Measurements from ENCODE around the gene CTNND2.

CTNND2 gene, protein sequence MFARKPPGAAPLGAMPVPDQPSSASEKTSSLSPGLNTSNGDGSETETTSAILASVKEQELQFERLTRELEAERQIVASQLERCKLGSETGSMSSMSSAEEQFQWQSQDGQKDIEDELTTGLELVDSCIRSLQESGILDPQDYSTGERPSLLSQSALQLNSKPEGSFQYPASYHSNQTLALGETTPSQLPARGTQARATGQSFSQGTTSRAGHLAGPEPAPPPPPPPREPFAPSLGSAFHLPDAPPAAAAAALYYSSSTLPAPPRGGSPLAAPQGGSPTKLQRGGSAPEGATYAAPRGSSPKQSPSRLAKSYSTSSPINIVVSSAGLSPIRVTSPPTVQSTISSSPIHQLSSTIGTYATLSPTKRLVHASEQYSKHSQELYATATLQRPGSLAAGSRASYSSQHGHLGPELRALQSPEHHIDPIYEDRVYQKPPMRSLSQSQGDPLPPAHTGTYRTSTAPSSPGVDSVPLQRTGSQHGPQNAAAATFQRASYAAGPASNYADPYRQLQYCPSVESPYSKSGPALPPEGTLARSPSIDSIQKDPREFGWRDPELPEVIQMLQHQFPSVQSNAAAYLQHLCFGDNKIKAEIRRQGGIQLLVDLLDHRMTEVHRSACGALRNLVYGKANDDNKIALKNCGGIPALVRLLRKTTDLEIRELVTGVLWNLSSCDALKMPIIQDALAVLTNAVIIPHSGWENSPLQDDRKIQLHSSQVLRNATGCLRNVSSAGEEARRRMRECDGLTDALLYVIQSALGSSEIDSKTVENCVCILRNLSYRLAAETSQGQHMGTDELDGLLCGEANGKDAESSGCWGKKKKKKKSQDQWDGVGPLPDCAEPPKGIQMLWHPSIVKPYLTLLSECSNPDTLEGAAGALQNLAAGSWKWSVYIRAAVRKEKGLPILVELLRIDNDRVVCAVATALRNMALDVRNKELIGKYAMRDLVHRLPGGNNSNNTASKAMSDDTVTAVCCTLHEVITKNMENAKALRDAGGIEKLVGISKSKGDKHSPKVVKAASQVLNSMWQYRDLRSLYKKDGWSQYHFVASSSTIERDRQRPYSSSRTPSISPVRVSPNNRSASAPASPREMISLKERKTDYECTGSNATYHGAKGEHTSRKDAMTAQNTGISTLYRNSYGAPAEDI (N-terminal part only)

GRCh38 chr5:11904265-11904906, at the start of gene CTNND2:
Gene CTNND2 (minus strand): TSS chr5:11904446. CDS start chr5:11903853, 593 bp downstream.
- DNase-seq (ENCODE audit: low read depth in 3 of 3) = no peak

GRCh38 chr5:11946317-11946716, 42.1 kb upstream of the CTNND2 start:
- no peak for DNase-seq (ENCODE audit: low read depth in 3 of 3)

DNA sequence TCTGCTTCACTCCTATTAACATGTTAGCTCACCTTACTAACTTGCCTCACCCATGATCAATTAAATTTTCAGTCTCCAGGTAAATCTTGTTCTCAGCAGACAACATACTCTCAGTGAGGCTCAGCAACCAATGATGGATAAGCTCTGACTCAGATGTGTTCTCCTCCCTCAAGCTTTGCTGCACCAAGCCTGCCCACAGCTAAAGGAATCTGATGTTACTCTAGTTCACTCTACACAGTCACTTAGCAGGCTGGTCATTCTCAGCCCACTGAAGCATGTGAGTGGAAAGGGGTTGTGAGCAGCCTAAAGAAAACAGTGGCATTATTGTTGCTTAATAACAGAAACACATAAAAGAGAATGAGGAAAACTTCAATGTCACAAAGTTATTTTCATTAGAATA, 37.3 kb upstream of the CTNND2 start:
- DNase-seq (ENCODE audit: low read depth in 3 of 3) = no peak

- no peak for DNase-seq (ENCODE audit: low read depth in 3 of 3)
These were observed 27.4 kb upstream of the CTNND2 start for GRCh38 chr5:11931638-11932037.

GRCh38 chr5:11928909-11929308, 24.7 kb upstream of the CTNND2 start:
- DNase-seq (ENCODE audit: low read depth in 3 of 3) = no peak

GRCh38 chr5:11925701-11926100, 21.5 kb upstream of the CTNND2 start:
- DNase-seq (ENCODE audit: low read depth in 3 of 3) = no peak

DNA sequence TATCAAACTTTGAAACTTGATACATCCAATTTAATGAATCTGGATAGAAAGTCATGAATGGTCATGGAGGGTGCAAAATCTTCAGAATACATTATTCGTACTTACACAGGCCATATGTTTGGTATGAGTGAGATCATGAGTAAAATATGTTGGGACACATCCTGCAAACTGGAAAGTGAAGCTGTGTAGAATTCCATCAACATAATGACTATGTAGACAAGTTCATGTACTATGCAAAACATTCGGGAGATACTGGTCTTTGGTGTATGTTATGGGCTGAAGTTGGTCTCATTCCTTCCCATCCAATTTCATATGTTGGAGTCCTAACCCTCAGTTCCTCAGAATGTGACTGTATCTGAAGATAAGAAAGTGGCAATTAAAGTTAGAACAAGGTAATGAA, 18.1 kb upstream of the CTNND2 start:
- DNase-seq (ENCODE audit: low read depth in 3 of 3) = no peak

DNA sequence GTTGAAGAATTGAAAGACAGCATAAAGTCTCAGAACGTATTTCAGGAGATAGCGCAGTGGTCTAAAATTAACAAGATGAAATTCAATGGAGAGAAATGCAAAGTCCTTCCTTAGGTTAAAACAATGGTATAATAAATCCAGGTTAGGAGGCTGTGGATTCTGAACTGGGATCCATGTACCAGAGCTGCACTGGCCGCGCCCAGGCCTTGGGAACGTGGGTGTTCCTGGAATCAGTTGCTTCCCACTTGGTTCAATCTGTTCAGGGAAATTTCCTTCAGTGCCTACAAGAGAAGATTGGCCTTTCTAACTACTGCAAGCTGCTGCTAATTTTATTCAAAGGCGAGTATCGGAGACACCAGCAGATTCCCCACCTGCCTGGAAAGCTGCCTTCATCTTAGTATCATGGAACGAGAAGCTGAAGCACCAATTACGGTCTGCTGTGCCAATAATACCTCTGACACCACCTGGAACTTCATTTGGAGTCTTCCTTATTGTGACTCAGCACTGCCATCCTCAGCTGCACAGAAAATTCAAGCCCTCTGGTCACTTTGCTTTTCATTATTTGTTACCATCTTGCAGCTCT, 14.3 kb upstream of the CTNND2 start:
- DNase-seq (ENCODE audit: low read depth in 3 of 3) = no peak

- DNase-seq (ENCODE audit: low read depth in 3 of 3) = no peak
These were observed 5.2 kb upstream of the CTNND2 start for GRCh38 chr5:11909471-11909870.

DNA sequence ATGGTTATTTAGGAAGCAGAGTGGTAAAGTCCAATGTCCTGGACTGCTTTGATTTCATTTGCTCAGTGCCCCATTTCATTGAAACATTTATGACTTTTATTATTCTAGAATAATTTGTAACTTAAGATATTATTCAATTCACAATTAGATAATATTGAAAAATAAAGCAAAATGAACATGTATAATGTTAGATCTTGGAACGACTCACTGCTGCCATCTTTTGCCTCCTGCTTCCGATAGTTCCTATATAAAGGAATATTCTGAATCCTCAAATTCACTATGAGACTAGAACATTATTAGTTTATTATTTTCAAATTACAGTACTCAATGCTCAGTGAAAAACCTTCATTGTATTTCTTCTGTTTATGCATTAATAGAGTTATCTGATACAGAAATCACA, 2.3 kb upstream of the CTNND2 start:
- DNase-seq (ENCODE audit: low read depth in 3 of 3) = no peak

- no peak for DNase-seq (ENCODE audit: low read depth in 3 of 3)
These were observed 960 bp upstream of the CTNND2 start for GRCh38 chr5:11905206-11905605.

GRCh38 chr5:11903614-11904264, 507 bp downstream of the CTNND2 start:
- no peak for DNase-seq (ENCODE audit: low read depth in 3 of 3)

DNA sequence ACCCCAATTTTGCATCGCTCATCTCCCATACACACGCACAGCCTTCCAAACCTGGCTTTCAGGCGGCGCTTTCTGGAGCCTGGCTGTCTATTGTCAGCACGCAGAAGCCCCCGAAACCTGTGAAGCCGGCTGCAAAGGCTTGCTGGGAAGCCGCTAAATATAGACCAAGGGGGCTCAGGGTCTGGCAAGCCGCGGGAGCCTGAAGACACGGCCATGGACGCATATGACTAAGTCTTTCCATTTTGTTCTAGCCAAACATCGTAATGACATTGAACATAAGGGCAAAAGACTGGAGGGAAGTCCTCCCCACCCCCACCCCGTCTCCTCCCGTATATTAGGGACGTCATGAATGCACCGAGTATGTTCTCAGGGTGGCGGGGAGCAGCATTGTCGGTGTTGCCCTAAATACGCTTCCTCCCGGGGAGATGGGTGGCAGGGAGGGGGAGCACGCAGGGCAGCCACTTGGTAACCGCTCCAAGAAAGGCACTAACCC, 1.1 kb downstream of the CTNND2 start:
- no peak for DNase-seq (ENCODE audit: low read depth in 3 of 3)

- no peak for DNase-seq (ENCODE audit: low read depth in 3 of 3)
These were observed 2.0 kb downstream of the CTNND2 start for GRCh38 chr5:11902201-11902619.

- DNase-seq (ENCODE audit: low read depth in 3 of 3) = no peak
These were observed 5.5 kb downstream of the CTNND2 start for GRCh38 chr5:11898787-11899186.

- DNase-seq (ENCODE audit: low read depth in 3 of 3) = no peak
These were observed 6.5 kb downstream of the CTNND2 start for GRCh38 chr5:11897781-11898180.

DNA sequence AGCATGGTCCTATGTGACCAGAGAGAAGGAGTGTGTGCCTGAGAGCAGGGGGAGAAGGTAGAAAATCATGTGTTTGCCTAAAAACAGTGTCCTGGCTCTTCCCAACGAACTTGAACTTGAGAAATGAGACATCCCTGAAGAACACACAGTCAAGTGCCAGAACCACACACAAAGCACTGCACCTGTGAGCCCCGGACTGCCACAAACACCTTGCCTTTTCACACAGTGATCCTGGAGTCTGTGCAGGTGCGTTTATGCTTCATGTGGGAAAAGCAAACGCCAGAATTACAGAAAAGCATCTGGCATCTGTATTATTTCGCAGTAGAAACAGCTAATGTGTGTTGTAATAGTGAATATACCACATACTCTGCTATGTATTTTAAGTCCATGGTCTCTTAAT, 9.3 kb downstream of the CTNND2 start:
- no peak for DNase-seq (ENCODE audit: low read depth in 3 of 3)

GRCh38 chr5:11892832-11893231, 11.4 kb downstream of the CTNND2 start:
- DNase-seq (ENCODE audit: low read depth in 3 of 3) = no peak

- no peak for DNase-seq (ENCODE audit: low read depth in 3 of 3)
These were observed 13.5 kb downstream of the CTNND2 start for GRCh38 chr5:11890777-11891176.

- no peak for DNase-seq (ENCODE audit: low read depth in 3 of 3)
These were observed 16.0 kb downstream of the CTNND2 start for GRCh38 chr5:11888221-11888620.

- DNase-seq (ENCODE audit: low read depth in 3 of 3) = no peak
These were observed 25.4 kb downstream of the CTNND2 start for GRCh38 chr5:11878814-11879213.
